Measurements from ENCODE around the gene CYP3A7. TPM values are rescaled to one million over a fixed set of nuclear protein-coding genes. Genes with fewer than 3 reads are reported as not detected.

The CYP3A7 gene
- total and polyA plus RNA-seq, 2 donors (not counting 3 experiments of a cell fraction or from before 2014, with no cell fraction given): not detected

DNA sequence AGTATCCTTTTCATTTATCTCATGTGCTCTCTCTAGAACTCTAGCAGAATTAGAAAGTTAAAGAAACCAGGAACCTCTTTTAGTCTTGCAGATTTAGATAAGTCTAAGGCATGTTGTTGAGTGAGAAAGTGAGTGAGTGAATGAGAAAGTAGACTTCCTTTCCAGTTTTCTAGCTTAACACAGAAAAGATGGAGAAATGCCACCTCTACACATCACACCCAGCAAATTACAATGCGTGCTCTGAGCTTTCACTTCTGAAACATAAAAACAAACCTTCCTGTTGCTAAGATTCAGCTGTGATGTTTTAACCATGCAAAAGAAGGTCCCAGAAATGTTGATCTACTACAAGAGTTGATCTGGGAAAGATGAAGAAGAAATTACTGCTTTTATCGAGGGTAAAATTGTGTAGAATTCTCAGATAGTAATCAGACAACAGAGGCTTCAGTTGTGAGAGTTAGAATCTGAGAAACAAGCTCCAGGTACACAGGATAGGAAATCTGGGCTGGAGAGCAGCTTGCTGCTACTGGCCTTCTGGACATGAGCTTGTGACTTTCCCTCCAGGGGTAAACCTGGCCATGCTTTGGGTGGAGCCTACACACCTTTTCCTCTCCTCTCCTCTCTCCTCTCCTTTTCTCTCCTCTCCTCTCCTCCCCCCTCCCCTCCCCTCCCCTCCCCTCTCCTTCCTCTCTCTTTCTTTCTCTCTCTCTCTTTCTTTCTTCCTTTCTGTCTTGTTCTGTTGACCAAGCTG is 59.8 kb downstream of the CYP3A7 start:
- Histone ChIP-seq H3K27me3 (ENCODE audit: control insufficient read depth in 2 of 2, insufficient read depth in 2 of 2, low read length in 2 of 2) (no peaks in the 10 kb centered on the region), H3K9me1 (replicated peaks; ENCODE audit: control insufficient read depth, extremely low read depth, insufficient read depth, low read length) (no peaks in the 10 kb centered on the region), H3K4me2 (ENCODE audit: insufficient read depth, low read length) (no peak overlapping the region), H3K4me3 (replicated peaks in 1 of 3; ENCODE audit: insufficient read depth in 1 of 3, low read depth in 1 of 3, low read length in 3 of 3) (no peak overlapping the region), H3K9ac (replicated peaks; ENCODE audit: extremely low read depth, insufficient read depth, low read length) (no peak overlapping the region), H3K36me3 (ENCODE audit: control insufficient read depth in 2 of 2, extremely low read depth in 1 of 2, insufficient read depth in 2 of 2, low read length in 2 of 2) (no peaks in the 10 kb centered on the region), H3K79me2 (ENCODE audit: control insufficient read depth, insufficient read depth, low read length) (no peaks in the 10 kb centered on the region), H3K27ac (ENCODE audit: insufficient read depth, low read depth, low read length) (no peak overlapping the region), H3K9me3 (replicated peaks; ENCODE audit: control insufficient read depth, insufficient read depth, low read length) (no peaks in the 10 kb centered on the region), H2AFZ (ENCODE audit: low read depth, low read length) (no peak overlapping the region), H4K20me1 (replicated peaks; ENCODE audit: control insufficient read depth, extremely low read depth, insufficient read depth, low read length) (no peaks in the 10 kb centered on the region), H3K4me1 (ENCODE audit: control insufficient read depth, extremely low read depth, insufficient read depth, low read length) (no peaks in the 10 kb centered on the region)
- CTCF ChIA-PET: no interaction called here
- FAIRE-seq (no peak), DNase-seq (ENCODE audit: low read depth, low spot score) (no peak)
- intact Hi-C loops (cut with micrococcal nuclease) (no loop called here), dilution Hi-C loops (cut with MboI; ENCODE audit: extremely low pct_ligation_motif_present, low sequenced_read_pairs) (no loop called here)
- POLR2A ChIA-PET: no interaction called here
- no peak for TF ChIP-seq POLR2AphosphoS5 (IDR thresholded peaks at IDR 0.05; ENCODE audit: insufficient read depth, low read depth, low read length)
- TF ChIP-seq, protein P1, sequence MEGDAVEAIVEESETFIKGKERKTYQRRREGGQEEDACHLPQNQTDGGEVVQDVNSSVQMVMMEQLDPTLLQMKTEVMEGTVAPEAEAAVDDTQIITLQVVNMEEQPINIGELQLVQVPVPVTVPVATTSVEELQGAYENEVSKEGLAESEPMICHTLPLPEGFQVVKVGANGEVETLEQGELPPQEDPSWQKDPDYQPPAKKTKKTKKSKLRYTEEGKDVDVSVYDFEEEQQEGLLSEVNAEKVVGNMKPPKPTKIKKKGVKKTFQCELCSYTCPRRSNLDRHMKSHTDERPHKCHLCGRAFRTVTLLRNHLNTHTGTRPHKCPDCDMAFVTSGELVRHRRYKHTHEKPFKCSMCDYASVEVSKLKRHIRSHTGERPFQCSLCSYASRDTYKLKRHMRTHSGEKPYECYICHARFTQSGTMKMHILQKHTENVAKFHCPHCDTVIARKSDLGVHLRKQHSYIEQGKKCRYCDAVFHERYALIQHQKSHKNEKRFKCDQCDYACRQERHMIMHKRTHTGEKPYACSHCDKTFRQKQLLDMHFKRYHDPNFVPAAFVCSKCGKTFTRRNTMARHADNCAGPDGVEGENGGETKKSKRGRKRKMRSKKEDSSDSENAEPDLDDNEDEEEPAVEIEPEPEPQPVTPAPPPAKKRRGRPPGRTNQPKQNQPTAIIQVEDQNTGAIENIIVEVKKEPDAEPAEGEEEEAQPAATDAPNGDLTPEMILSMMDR (IDR thresholded peaks at IDR 0.05; ENCODE audit: extremely low read depth in 1 of 2, insufficient read depth in 1 of 2, low read depth in 1 of 2, low read length in 2 of 2): no peak
- TF ChIP-seq GATA2 (IDR thresholded peaks at IDR 0.05; ENCODE audit: insufficient read depth, insufficient read length, low read depth, low read length): no peak
- no peak for TF ChIP-seq FOS (IDR thresholded peaks at IDR 0.05; ENCODE audit: borderline replicate concordance, insufficient read depth, low read length)
- TF ChIP-seq EZH2 (IDR thresholded peaks at IDR 0.05; ENCODE audit: borderline replicate concordance, low read depth, low read length, severe bottlenecking): no peak
- TF ChIP-seq POLR2A (IDR thresholded peaks at IDR 0.05; ENCODE audit: low read depth, low read length): no peak
- TF ChIP-seq, protein P2, sequence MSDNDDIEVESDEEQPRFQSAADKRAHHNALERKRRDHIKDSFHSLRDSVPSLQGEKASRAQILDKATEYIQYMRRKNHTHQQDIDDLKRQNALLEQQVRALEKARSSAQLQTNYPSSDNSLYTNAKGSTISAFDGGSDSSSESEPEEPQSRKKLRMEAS (IDR thresholded peaks at IDR 0.05; ENCODE audit: insufficient read depth, insufficient read length): no peak
- no peak for TF ChIP-seq MYC (IDR thresholded peaks at IDR 0.05; ENCODE audit: low read depth, low read length)
- TF ChIP-seq JUN (IDR thresholded peaks at IDR 0.05; ENCODE audit: borderline replicate concordance, insufficient read depth, insufficient read length, low read depth): no peak
- BruUV-seq (replicated peaks): no TSS peak

Data from endothelial cell of umbilical vein (primary cell).